Suppressor macrophage (primary cell): ENCODE results near the gene TSN.
"Not testable (repeated sequence)": the region's sequence is repeated elsewhere in the genome, so short reads cannot be mapped to it uniquely, and the experiment has no call there.

Experiments
- DNase-seq, 4 experiments: peaks; one replicate each; pipeline ENCODE4 v3.0.0-alpha.2; 2020 to 2022

Gene TSN

GRCh38 chr2:121803503-121803902 is 48.1 kb downstream of the TSN start:
- DNase-seq: no peak

GRCh38 chr2:121804340-121804739 is 48.9 kb downstream of the TSN start:
- peak; percentile 21 to 57 (median 44) for DNase-seq

DNA sequence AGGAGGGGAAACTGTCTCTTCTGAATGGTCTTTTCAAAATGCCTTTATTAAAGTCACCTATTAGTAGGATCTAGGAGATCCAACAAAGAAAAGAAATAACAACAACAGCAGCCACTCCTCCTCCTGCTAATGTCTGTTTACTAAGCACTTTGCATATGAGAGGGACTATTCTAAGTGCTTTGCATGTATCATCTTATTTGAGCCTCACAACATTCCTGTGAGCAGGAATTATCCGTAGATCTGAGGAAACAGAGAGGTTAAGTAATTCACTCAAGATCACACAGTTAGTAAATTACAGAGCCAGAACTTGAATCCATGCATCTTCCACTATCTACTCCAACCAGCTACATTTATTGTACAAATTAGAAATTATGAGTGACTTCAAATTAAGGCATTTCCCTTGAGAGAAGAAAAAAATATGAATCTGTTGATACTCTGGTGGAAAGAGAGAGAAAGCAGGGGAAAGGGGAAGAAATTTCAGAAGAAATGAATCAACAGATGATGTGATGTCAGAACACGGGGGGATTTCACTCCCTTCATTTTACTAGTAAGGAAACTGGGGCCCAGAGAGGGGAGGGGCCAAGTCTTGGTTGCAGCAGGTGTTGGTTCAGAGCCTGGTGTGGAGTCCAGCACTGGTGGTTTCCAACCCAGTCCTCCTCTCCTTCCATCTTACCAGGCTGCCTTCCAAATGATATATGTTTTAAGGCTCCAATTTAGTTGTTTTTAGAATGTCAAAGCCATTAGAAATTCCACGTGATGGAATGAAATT is 49.7 kb downstream of the TSN start:
- no peak for DNase-seq

GRCh38 chr2:121805766-121806143 is 50.3 kb downstream of the TSN start:
- DNase-seq: no peak

- DNase-seq: not testable (repeated sequence)
Observed at GRCh38 chr2:121807771-121808170, 52.3 kb downstream of the TSN start.

GRCh38 chr2:121809607-121810006 is 54.2 kb downstream of the TSN start:
- no peak for DNase-seq

- peak; percentile 23 to 52 (median 40) for DNase-seq
Observed at GRCh38 chr2:121810959-121811853, 55.8 kb downstream of the TSN start.

DNA sequence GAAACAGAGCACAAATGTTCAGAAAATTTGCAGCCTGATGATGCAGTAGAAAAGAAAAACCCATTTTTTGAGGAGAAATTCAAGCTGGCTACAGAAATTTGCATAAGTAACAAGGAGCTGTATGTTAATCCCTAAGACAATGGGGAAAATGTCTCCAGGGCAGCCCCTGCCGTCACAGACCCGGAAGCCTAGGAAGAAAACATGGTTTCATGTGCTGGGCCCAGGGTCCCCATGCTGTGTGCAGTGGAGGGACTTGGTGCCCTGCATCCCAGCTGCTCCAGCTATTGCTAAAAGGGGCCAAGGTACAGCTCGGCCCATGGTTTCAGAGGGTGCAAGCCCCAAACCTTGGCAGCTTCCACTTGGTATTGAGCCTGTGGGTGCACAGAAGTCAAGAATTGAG is 57.6 kb downstream of the TSN start:
- DNase-seq: not testable (repeated sequence)

GRCh38 chr2:121815216-121815615 is 59.8 kb downstream of the TSN start:
- DNase-seq: no peak

GRCh38 chr2:121816797-121817196 is 61.3 kb downstream of the TSN start:
- DNase-seq: no peak

- DNase-seq: not testable (repeated sequence)
Observed at GRCh38 chr2:121817304-121817703, 61.9 kb downstream of the TSN start.
